Activated CD8-positive, alpha-beta memory T cell treated with anti-CD3 and anti-CD28 coated beads, Interleukin-2, amount 50 U/mL, for 48 hours (primary cell): ENCODE data around the gene IDH2.
"Not testable (repeated sequence)": the region's sequence is repeated elsewhere in the genome, so short reads cannot be mapped to it uniquely, and the experiment has no call there.

ENCODE experiments used
- DNase-seq: peaks from one replicate; pipeline ENCODE4 v3.0.0-alpha.2; 2020

IDH2 gene

DNA sequence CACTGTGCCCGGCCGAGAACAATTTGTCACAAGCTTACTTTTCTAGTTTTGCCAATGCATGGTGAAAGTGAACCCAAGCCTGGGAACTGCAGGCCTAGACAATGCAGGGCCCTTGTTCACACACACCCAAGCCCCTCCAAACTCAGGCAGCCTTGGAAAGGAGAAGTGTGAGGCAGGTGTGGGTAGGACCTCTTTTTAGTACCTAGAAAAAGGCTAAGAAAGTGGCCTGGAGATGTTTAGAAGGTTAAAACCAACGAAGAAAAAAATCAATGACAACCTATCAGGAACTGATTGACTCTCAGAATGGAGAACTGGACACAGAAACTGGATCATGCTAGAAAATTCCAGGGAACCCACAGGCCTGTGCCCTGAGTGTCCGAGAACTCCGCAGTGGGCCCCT is 18.8 kb downstream of the IDH2 start:
- no peak for DNase-seq

DNA sequence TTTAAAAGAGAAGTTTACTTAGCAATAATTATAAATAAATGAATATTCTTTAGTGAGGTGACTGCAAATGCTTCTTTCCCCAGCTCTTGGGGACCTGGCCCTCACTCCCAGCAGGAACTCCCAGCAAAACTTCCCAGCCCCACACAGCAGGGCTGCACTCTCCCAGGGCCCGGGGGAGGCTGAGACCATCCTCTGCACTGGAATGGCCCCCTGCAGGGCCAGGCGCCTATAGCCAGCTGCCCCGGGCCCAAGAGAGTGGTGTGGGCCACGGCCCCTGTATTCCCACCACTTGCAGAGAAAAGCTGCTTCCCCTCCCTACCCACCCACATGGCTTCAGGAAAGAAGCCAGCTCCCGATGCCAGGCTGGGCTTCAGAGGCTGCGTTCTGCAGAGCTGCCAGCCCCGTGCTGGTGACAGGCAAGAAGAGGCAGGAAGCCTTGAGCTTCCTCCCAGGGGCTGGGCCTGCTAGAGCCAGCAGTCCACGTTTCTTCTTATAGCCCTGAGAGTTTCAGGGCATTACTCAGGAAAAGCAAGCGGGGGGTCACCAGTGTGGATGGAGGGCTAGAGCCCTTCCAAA is 20.0 kb downstream of the IDH2 start:
- DNase-seq: no peak

DNA sequence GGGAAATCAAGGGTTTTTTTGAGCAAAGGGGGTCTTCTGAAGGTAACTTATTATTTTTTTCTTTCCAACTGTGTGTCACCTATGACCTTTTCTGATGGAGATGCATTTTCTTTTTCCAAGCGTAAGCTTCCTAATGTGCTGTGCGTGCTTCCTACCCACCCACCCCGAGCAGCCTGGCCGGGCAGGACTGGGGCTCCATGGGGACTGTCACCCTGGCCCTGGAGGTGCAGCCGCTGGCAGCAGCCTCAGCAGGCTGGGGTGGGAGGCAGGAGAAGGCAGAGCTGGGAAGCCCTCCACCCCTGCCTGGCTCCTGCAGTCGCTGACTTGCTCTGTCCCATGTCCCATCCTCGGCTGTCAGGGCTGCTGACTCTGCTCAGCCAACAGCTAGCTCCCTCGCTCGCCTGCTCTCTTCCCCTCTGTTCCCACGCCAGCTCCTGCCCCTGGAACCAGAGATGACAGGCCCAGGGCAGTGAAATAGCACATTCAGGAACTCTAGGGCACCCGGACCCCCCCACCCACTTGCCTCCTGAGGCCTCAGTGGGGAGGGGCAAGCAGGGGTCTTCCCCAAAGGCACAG is 21.4 kb downstream of the IDH2 start:
- no peak for DNase-seq

DNA sequence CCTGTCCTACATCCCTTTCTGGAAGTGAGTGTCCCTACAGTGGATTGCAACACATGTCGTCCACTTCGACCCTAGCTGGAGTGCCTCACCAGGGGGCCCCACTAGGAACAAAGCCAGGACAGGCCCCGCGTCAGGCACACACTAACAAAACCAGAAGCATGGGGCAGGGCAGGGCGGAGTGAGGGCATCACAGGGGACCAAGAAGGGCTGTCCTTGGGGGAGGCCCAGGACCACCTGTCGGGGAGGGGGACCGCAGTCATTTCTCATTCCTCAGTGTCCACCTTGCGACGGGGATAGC is 21.9 kb downstream of the IDH2 start:
- no peak for DNase-seq

DNA sequence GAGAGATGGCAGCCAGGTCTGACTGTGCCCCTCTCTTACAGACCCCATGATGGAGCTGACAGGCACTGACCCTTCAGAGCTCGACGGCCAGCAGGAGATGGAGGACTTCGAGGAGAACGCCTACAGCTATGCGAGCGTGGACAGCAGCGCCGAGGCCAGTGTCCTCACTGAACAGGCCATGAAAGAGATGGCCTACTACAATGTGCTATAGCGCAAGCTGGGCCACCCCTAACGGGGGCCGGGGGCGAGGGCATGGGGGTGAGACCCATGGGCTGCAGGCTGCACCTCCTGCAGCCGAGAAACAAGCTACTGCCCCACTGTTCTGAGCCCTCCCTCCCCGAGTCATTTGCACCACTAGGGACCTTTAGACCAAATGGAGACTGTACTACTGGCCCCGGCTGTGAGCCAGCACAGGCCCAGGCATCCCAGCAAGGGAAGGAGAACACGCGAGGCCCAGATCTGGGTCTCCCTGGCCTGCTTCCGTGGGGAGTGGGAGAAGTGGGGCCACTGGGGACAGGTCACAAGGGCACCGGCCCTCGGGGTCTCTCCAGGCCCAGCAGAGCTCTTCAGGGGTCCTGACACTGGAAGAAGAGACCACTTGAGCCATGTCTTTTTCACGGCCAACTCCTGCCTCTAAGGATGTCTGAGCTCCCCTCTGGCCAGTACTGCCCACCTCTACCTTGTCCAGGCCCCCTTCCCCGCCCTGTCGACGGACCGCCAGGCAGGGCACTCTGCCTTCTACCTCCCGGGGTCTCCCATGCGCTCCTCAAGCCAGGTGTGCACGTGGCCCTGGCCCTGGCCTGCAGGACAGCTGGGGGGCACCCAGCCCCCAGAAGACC is 22.4 kb downstream of the IDH2 start:
- DNase-seq: no peak

DNA sequence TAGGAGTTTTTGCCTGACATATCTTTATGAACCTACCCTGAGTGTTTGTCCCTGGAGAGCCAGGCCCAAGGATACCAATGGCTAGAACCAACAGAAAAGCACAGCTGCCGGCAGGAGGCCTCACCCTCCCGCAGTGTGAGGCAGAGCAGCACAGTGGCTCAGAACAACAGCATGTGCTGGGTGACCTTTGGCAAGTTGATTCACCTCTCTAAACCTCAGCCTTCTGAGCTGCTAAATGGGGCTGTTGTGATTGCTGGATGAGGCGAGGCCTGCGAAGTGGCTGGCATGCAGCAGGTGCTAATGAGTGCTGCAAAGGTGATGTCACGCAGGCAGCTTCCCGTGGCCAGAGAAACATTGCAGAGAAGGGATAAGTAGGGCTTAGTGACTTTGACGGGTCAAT is 23.3 kb downstream of the IDH2 start:
- DNase-seq: no peak

DNA sequence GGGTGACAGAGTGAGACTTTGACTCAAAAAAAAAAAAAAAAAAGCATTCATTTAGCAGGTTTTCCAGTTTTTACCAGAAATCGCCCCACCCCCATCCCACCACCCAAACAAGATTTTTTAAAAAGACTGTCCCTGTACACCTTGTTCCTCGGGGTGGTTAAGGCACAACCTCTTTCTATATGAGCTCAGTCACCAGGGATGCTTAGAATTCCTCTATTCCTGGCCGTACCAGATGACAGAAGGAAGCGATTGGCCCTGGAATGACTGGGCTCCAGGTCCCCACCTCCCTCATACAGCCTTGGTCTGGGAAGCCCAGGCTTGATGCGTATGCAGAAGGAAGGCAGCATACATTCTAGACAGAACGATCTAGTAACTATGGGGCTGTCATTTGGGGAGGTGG is 25.6 kb downstream of the IDH2 start:
- no peak for DNase-seq

DNA sequence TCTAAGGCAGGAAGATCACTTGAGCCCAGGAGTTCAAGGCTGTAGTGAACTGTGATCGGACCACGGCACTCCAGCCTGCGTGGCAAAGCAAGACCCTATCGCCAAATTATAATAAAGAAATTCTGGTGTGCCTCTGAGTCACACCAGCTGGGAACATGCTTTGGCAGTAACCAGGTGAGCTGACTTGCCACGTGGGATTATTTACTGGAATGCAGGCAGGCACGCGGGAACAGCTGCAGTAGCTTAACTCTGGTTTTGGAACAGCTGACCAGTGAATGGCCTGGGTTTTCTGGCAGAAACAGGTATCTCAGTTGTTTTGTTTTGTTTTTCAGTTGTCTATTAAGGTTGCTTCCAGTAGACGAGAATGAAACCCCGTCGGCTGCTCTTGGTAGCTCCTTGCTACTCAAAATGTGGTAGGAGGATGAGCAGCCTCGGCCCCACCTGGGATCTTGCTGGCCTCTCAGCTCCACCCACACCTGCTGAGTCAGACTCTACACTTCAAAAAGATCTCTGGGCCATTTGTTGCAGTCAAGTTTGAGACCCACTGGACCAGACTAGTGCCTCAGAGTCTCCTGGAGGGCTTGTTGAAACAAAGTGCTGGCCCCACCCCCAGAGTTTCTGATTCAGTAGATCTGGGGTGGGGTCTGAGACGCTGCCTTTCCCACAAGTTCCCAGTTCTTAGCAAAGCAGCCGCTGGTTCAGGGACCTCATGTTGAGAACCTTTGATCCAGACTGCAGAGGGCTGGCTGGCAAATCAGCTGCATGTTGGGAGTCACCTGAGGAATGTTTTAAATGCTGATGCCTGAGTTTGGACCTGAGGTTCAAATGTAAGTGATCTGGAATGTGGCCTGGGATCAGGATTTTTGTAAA is 26.6 kb downstream of the IDH2 start:
- DNase-seq: no peak

DNA sequence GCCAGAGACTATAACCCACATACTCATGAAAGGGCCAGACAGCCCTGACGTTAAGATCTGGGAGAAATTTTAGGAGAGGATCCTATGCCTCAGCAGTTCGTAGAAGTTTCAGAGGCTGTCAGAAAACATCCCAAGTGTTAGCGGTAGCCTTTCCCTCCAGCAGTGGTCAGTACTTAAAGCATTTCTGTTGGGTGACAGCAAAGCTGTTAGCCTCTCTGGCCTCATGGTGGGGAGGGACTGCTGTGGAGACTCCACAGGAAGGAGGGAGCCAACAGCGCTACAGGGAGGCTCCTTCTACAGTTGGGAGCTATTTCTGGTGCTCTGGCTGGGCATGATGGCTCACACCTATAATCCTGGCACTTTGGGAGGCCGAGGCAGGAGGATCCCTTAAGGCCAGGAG is 27.4 kb downstream of the IDH2 start:
- no peak for DNase-seq

DNA sequence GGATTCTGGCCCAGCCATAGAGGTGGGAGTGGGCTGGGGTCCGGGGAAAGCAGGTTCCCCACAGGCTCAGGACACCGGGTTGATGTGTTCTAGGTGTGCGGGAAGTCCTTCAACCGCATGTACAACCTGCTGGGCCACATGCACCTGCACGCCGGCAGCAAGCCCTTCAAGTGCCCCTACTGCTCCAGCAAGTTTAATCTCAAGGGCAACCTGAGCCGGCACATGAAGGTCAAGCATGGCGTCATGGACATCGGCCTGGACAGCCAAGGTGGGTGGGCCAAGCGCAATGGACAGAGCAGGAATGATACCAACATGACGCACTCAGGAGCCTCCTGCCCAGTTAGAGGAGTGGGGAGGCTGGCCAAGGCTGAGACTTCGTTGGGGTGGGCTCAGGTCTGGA is 28.2 kb downstream of the IDH2 start:
- no peak for DNase-seq

DNA sequence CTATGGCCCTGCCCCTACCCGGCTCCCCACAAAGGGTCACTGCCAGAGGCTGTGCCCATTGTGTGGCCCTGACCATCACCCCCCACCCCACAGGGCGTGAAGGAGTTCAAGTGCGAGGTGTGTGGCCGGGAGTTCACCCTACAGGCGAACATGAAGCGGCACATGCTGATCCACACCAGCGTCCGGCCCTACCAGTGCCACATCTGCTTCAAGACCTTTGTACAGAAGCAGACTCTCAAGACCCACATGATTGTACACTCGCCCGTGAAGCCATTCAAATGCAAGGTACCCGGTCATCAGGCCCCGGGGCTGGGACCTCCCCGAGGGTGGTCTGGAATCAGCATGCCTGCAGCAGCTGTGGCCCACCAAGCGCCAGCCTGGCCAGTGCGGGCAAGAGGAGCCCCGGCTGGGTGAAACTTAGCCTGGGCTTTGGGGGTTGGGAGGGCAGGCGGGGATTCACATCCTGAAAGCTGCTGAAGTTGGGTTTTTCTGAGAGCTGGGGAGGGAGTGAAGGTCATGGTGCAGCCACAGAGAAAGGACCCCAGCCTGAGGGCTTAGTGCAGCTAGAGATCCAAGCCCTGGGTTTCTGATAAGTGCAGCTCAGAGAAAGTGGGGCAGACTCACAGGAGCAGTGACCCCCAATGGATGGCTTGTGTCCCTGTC is 29.2 kb downstream of the IDH2 start:
- DNase-seq: no peak

DNA sequence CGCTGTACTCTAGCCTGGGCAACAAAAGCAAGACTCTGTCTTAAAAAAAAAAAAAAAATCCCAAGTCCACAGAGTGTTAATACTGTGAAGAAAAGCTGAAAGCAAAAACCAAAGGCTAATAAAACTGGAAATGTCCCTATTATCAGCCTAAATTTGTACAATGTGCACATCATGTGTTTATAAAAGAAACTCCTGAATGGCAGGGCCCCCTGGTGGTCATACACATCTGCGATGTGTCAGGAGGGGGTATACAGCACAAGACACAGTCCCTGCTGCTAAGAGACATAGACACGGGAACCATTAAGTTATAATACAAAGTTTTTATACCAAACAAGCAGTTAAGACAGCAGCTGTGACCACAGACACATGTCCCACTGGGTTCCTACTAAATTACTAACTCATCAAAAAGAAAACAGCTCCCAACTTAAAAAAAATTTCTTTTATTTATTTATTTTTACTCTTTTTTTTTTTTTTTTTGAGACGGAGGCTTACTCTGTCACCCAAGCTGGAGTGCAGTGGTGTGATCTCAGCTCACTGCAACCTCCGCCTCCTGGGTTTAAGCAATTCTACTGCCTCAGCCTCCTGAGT is 31.0 kb downstream of the IDH2 start:
- peak; percentile 79 for DNase-seq

DNA sequence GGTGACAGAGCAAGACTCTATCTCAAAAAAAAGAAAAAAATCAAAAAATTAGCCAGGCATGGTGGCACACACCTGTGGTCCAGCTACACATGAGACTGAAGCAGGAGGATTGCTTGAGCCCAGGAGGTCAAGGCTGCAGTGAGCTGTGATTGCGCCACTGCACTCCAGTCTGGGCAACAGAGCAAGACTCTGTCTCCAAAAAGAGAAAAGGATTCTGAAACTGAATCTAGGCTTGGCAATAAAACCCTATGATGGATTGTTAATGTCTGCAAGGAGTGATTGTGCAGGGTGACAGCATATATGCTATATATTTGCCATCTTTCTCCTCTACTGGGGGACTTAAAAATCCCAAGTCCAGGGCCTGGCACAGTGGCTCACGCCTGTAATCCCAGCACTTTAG is 31.6 kb downstream of the IDH2 start:
- not testable (repeated sequence) for DNase-seq

DNA sequence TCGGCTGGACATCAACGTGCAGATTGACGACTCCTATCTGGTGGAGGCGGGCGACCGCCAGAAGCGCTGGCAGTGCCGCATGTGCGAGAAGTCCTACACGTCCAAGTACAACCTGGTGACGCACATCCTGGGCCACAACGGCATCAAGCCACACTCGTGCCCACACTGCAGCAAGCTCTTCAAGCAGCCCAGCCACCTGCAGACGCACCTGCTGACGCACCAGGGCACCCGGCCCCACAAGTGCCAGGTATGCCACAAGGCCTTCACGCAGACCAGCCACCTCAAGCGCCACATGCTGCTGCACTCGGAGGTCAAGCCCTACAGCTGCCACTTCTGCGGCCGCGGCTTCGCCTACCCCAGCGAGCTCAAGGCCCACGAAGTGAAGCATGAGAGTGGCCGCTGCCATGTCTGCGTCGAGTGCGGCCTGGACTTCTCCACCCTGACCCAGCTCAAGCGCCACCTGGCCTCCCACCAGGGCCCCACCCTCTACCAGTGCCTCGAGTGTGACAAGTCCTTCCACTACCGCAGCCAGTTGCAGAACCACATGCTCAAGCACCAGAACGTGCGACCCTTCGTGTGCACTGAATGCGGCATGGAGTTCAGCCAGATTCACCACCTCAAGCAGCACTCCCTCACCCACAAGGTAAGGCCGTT is 34.2 kb downstream of the IDH2 start:
- no peak for DNase-seq

DNA sequence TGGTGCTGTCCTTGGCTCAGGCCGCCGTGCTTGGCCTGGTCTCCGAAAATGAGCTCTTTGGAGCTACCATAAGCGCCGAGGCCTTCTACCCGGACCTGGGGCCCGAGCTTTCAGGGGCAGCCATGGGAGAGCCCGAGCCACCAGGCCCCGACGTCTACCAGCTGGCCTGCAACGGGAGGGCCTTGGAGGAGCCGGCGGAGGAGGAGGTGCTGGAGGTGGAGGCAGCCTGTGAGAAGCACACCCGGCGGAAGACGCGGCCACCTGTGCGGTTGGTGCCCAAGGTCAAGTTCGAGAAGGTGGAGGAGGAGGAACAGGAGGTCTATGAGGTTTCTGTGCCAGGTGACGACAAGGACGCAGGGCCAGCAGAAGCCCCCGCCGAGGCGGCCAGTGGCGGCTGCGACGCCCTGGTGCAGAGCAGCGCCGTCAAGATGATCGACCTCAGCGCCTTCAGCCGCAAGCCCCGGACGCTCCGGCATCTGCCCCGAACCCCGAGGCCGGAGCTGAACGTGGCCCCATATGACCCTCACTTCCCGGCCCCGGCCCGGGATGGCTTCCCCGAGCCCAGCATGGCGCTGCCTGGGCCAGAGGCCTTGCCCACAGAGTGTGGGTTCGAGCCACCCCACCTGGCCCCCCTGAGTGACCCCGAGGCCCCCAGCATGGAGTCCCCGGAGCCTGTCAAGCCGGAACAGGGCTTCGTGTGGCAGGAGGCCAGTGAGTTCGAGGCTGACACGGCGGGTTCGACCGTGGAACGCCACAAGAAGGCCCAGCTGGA is 34.9 kb downstream of the IDH2 start:
- no peak for DNase-seq

DNA sequence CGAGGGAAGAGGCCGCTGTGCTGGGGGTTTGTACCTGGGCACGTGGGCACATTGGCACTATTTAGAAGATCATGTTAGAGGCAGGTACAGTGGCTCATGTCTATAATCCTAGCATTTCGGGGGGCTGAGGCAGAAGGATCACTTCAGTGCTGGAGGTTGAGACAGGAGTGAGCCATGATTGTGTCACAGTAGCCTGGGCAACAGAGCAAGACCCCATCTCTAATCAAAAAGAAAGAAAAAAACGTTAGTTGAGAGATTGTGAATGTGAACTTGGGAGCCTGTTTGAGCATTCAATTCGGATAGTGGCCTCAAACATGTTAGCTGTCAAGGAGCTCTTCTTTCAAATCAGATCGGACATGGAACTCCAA is 36.6 kb downstream of the IDH2 start:
- DNase-seq: no peak

DNA sequence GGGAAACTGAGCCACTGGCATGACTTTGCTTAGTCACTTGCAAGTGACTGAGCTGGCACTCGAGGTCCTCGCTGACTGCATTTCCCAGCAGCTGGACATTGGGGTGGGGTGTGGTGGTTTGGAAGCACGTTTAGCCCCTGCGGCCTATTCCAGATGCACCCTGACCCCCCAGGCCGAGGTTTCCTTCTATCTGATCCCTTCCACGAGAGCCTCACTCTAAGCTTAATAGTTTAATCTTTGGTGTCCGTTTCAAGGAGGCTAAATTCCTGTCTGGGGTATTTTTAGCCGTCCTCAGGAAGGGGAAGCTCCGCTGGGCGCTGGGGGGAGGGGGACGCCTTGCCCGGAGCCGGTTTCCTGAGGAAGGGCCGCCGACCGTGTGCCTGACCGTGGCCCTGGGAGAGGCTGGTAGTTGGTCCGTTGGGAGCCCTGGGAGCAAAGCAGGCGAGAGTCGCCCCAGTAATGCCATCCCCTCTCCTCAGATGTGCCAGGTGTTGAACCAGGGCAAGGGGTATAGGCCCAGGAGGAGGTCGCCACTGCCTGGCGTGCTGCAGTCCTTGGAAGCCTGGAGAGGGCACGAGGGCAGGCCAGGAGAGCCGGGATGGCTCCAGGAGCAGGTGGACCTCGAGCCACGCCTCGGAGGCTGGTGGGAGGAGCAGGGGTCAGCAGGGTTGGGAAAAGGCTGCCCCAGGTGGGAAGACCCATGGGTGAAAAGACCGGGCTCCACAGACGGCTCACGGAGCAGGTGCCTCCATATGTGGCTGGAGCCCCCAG is 37.2 kb downstream of the IDH2 start:
- DNase-seq: no peak

DNA sequence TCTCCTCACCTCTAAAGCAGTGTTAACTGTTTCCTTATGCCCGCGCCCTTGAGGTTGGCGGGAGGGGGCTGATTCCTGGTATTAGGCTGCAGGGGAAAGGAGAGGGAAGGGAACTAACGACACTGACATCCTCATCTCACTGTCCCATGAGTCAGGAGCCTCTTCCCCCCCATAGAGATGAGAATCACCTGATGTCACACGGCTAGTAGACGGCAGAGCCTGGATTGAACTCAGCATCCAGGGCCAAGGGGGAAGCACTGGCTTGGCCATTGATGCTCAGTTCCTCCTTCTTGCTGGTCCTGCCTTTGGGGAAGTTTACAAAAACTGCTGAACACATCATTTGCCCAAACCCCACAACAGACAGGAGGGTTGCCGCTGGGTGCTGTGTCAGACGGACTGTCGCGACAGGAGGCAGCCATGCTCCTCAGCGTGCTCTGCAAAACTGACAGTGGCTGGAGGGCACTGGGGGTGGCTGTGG is 38.5 kb downstream of the IDH2 start:
- no peak for DNase-seq

DNA sequence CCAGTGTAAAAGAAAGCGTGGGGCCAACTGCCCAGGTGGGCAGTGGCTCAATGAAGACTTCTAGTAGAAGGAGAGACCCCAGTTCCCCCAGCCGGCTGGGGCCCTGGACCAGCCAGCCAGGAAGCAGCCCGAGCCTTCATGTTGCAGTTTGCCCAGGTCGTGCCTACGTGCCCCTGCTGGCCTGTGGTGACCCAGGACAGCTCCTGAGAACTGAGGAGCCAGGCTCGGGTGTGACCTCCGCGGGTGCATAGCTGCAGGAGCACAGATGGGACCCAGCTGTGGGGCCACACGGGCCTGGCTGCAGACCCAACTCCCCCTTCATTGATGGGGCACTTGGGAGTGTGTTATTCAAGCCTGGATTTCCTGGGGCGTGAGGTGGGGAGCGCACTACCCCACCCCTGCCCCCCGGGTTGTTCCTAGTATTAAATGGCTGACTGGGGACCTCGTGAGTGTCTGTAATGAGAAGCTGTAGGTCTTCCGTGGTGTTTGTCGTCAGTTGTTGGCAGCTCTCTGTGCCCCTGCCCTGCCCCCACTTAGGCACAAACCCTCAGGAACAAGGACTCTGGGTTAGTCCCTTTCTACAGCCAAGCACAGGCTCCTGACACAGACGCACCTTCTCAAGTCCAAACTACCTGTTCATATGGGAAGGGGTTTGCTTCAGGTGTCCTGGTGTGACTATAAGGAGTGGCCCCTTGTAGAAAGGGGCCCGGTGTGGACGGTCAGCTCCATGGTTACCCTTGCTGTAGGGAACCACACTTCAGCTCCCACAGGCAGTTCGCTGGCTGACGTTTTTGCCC is 39.1 kb downstream of the IDH2 start:
- DNase-seq: no peak
